Umbilical cord (tissue), 2 donors: Measurements from ENCODE around the gene GCG. TPM values are rescaled to one million over a fixed set of nuclear protein-coding genes. Genes with fewer than 3 reads are reported as not detected.

Experiments
- DNase-seq: peaks from one replicate; pipeline ENCODE4 v3.0.0-alpha.2; 2015; ENCODE audit warnings: low spot score
- total RNA-seq: library from RNA; depleted of rRNA; stranded (reverse); fragments of >200 nt; gene quantifications from one replicate; pipeline ENCODE4 v1.2.3, GENCODE V29; 2014; ENCODE audit warnings: low replicate concordance; ENCODE audit not compliant: insufficient read depth

The GCG gene
- total RNA-seq, 1 donor from 2014 or later = 2.4 TPM

DNA sequence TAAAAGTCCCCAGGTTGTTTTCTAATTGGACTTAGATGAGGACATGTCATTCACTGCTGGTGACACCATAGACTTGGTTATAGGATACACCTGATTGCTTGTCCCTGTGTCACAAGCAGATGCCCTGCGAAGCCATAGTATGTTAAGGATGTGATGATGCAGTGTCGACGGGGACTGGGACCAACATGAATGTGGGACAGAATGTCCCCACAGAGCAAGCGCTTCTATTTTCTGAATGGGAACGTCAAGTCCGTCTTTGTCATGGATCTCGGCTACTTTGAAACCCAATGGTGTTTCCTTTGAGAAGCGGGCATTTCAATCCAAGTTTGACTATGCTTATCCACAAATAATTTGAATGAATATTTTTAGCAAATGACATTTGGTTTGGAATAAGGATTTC, 2.1 kb downstream of the GCG start:
- no peak for DNase-seq

DNA sequence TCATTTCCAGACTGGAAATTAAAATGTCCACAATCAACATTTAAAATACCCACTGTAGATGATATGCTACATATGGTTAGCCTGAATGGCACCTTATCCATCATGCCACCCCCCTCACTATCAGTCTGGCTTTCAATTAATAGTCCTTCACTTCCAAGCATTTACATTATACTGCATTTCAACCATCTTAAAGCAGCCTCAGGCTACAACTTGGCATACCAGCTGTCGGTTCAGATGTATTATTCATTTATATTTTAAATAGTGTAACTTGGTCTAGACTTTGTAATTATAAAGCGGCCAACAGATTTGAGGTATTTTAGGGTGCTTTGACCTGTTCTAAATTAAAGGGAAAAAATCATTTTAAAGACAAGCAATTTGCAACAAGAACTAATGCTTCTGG, 2.6 kb downstream of the GCG start:
- DNase-seq = no peak

DNA sequence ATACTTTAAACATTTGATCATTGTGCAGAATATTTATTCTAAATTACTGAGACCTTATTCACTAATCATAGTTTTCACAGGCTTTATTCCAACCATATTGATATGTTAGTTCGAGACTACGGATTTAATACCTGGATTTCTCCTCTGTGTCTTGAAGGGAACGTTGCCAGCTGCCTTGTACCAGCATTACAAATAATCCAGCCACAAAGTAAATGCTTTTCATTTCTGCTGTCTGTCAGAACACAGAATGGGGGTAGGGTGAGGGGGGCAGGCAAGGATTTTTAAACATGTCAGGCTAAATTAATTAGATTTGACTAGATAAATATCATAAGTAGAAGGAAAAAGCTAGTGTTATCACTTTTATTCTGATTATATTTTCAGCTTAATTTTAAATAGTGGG, 3.1 kb downstream of the GCG start:
- peak; percentile 17 for DNase-seq

DNA sequence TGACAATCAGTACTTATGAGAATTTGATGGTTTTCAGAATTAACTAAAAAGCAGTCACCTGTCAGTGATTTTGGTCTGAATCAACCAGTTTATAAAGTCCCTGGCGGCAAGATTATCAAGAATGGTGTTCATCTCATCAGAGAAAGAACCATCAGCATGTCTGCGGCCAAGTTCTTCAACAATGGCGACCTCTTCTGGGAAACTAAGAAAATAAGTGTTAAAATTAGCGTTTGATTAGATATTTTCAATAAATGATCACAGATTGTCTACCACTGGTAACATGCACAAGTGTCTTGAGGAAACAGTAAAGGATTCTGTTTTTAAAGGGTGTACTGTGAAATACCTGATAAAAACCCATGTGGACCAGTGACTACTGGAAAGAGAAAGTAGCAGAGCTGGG, 8.1 kb downstream of the GCG start:
- no peak for DNase-seq

DNA sequence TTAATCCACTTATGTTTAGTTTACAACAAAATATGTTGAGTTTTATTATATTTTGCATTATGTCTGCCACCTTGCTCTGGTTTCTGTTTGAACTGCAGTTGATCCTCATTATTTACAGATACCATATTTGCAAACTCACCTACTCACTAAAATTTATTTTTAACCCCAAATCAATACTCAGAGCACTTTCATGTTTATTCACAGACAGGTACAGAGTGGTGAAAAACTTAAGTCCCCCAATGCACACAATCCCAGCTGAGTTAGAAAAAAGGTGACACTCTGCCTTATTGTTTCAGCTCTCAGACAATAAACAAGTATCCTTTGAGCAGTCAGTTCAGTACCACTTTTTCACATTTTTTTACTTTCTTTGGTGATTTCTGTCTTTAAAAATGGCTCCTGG, 13.7 kb downstream of the GCG start:
- no peak for DNase-seq

DNA sequence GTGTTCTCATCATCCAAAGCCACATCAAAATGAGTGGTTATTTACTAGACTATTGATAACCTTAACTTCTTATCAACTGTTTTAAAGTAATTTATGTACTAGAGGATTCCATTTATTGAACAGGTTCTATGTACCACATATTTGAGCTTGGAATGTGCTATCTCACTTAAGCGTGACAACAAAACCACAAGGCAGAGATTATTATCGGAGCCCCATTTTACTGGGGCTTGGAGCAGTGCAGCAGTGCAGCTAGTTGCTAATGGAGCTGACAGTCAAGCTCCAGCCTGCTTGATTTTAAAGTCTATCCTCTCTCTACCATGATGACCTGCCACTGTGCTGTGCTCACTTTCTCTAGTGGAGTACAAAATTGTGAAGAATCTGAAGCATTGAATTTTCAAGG, 24.6 kb downstream of the GCG start:
- DNase-seq = no peak

DNA sequence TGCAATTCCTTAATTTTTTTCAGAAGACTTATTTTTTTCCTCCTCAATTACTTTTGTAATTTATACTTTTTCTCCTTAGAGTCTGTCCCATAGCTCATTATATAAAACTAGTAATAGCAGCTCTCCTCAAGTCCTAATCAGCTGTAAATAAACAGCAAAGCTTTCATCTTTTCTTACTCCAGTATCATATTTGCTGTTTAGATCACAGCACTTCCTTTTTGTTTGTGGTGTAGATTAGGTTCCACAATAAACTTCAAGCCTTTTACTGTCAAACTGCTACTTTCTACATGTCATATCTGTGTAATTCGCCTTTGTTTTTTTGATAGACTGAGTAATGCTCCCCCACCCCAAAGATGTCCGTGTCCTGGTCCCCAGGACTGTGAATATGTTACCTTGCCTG, 25.5 kb downstream of the GCG start:
- no peak for DNase-seq

DNA sequence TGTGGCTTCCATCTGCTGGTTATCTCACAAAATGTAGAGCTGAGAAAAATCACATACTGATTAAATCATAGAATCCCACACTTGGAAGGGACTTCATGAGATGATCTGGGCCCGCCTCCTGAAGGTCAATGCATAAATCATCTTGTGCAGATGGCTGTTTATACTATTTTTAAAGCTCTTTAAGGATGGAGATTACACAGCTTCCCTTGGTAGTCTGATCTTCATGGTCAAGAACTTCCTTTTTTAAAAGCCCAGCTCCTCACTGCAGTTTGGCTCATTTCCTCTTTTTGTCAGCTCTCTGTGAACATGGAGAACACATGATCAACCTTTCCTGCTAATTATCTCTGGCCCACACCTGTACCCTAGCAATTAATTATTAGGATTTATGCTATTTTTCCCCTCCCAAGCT, 25.9 kb downstream of the GCG start:
- peak; percentile 77 for DNase-seq

DNA sequence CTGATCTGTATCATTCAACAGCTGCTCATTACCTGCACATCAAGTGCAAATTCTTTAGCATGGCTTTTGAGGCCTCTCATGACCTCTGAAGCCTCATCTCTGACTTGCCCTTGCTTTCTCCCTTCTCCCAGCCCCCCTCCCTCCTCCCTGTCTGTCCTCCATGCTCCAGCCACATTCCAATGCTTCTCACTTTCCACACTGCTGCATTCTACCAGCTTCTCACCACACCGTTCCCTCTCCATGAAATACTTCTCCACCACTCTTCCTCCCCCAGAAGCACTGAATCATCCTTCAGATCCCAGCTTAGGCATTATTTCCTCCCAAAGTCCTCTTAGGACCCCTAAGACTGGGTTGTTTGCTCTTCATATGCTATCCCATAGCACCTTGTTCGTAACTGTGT, 26.9 kb downstream of the GCG start:
- DNase-seq = peak; percentile 7

DNA sequence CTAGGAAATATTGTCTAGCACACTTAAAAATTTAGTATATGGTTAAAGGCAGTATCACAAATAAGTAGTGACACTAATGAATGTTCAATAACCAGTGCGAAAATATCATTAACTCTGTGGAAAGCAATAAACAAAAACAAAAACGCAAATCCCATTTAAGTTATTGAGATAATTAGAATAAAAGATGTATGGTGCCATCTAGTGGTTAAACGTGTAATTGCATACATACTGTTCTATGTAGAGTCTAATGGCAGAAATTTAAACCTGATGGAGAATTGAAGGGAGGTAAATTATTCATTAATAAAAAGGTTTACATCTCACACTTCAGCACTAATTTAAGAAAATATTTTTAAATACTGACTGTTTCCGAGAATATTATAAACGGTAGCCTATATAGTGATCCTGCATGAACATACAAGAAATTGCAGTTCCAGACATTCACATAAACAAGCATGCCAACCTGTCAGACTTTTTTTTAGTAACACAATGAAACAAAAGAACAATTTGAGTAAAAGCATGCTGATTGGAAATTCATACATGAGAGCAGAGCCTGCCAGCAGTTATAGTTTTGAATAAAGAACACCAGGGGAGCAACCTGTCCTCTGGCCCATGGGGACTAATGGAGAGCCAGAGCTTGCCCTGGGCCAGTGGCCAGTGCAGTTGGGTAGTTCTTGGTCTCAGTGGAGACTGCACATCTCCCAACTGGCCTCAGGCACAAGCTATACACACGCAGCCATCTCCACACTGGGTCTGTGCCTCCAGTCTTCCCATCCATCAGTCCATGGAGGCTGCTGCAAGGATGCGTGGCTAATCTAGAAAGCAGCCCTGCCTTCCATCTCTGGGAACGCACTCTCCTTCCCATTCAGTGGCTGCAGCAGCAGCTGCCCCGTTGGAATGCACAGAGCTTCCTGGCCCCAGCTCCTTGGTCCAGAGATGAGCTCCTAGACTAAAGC, 28.0 kb downstream of the GCG start:
- DNase-seq = peak; percentile 64

DNA sequence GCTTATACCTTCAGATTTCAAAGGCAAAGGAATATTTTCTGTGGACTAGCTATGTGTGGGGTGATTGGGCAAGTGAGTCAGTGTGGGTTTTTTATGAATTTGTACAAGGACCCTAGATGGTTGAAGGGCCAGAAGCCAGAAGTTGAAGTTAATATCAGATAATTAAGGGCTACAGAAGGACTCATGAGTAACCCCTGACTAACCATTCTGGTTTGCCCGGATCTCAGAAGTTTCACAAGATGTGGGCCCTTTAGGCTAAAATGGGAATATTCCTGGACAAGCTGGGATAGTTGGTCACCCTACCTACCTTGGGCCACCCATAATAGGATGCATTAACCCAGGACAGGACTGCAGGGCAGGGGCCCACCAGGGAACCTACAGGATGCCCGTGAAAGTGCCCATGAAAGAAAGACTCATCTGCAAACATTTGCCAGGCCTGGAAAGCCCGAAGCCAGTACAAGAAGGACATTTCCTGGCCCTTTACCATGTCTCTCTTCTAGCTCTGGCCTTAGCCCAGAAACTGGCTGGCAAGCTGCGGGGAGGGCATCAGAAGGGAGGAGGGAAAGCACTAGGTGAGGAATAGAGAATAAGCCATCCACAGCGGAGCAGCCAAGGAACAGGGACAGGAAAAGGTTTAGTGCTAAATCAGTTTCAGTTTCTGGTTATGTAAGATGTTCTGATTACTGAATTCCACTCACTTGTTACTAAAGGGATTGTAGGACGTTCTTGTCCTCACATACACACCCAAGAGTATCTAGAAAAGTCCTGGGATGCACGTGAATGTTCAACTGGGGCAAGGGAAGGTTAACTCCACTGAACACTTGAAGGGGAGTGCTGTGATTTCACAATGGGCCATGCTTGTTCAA, 33.6 kb downstream of the GCG start:
- DNase-seq = peak; percentile 6

DNA sequence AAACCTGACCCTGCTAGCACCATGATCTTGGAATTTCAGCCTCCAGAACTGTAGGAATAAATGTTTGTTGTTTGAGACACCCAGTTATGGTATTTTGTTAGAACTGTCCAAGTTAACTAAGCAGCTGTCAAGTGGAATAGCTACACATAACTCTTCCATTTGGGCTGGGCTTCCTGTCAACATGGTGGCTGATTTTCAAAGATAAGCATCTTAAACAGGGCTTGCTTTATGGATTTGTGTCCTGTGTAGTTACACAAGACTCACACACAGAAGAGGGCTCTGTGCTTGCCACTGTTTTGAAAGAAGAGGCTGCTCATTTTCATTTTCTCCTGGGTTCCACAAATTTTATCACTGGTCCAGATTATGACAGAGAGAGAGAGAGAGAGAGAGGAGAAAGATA, 35.7 kb downstream of the GCG start:
- no peak for DNase-seq

DNA sequence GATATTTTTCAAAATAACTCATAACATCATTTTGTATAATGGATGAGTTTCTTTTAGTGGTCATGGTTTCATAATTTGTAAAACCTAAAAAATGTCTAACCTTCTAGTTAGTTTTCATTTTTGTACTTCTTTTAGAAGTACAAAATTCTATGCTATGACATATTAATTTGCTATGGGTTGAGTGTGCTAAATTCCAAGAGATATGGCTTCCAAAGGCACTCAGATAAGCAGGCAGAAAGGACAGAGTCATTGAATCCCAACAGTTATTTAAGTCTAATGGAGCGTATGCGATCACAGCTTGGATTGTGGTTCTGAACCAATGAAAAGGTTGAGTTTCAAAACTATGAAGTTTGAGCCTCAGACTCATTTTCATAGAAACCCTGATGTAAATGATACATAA, 37.0 kb downstream of the GCG start:
- no peak for DNase-seq

DNA sequence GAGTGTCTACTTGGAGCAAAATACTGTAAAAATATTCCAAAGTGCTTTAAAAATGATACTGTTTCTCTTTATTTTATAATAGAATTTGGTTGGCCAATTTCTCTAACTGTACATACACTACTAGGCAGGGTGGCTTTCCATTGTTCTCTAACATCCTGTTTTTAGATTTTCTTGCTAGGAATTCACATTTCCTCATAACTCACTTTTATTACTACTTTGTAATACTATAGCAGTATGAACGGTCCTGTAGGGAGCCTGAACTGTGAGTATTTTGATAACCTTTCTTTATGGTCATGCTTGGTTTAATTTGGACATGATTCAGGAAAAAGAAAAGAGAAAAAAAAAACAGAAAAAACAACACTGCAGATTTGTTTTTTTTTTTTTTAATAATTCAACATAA, 37.8 kb downstream of the GCG start:
- DNase-seq = peak; percentile 28

DNA sequence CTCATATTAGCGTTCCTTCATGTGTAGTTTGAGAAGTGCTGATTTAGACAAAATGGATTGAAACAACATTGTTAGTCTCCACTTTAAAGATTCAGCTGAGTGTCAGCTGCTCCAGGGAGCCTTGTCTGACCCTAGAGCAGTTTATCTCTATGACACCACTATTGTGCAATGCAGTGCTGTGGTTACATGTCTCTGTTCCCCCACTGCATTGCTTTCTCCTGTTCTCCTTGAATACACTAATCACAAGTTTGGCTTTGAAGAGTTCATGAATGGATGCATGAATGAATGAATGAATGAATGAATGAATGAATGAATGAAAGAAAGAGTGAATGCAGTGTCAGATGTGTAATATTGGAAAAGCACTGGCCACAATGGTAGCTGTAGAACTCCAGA, 38.3 kb downstream of the GCG start:
- DNase-seq = peak; percentile 58

DNA sequence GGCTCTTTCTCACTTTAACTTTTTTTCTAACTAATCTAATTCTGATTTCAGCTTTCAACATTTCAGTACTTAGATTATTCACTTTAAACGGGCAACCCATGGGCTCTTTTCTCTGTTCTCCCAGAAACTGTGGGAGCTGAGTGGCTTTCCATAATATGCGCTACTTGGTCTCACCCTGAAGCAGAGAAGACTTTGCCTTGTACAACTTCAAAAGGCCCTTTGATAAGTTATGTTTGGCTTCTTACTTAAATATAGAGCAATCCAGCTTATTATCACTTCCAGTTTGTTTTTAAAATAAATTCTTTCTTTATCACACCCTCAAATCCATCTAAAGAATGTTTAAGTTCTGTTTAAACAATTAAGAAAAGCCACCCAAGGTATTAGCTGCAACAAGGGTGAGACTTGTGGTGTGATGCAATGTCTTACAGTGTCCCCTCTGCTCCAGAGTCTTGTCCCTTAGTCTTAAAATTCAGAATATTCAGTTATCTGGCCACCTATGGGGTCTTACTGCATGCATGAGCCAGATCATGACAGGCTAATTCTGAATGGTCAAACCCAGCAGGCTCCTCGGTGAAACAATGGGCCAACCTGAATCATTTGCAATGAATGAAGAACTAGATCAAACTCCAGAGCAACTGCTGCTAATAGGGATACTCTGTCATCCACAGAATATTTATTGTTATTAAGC, 38.8 kb downstream of the GCG start:
- no peak for DNase-seq

DNA sequence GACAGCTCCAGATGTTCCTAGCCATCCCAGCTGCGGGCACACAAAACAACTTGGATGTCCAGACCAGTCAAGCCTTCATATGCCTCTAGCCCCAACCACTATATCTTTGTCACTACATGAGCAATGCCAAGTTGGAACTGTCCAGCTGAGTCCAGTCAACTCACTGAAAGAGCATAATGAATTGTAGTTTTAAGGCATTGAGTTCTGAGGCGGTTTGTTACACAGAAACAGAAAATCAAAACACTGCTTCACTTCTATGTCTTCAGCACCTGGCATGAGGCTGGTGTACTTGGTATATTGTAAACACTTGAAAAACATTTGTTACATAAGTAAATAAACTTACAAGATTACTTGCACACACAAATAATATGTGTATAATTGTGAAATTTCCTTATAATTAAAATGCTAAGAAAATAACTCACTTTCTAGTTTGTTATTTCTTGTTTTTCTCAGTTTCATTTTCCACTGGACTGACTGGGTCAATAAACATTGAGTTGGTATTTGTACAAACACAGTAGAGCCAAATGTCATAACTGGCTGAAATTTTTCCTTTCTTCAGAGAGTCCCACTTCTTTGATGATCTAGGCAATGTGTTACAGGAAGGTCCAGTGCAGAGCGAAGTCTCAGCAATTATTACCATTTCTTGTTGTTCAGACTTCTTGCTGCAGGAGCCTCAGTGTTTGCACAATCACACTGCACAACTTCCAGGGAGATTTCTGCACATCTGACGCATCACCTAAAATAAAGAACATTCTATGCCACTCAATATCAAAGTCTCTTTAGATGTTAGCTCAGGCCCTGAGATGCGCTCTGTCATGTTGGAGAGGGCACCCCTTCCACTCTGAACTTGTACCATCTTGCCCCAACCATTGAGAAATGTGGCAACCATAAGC, 39.8 kb downstream of the GCG start:
- DNase-seq = no peak

DNA sequence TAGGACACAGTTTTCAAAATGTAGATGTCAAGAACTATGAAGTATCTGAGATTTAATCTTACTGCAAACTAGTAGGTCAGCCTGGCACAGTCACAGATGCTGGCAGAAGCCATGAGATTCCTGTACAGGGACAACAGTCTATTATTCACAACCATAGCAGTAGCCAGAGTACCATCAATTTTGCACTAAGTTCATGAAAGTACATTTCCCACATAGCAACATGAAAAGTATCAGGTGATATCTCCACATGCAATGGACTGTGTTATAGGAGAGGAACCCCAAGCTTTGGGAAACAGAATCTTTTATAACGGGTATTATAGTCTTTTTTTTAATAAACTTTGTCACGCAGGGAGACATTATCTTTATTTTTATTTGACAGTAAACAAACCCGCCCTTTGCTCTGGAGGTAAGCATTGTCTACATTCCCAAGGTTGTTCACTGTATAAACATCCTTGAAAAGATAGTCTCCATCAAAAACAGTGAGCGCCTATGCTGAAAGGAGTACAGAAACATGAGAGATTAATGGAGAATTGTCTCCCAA, 44.6 kb downstream of the GCG start:
- DNase-seq = no peak

DNA sequence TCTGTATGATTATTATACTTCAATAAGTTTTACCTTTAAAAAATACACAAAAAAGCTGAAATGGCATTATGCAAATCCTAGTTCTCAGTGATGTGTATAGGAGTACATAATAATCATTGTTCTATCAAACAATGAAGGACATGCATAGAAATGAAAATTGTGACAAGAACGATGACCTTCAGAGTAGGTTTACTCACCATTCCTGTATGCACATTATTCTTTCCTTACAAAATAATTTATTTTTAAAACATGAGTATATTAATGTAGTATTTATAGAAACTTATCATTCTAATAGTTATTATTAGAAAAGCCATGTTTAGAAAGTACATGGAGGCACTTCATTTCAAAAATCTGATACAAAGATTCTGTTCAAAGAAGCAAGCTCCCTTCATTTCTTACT, 45.3 kb downstream of the GCG start:
- no peak for DNase-seq

DNA sequence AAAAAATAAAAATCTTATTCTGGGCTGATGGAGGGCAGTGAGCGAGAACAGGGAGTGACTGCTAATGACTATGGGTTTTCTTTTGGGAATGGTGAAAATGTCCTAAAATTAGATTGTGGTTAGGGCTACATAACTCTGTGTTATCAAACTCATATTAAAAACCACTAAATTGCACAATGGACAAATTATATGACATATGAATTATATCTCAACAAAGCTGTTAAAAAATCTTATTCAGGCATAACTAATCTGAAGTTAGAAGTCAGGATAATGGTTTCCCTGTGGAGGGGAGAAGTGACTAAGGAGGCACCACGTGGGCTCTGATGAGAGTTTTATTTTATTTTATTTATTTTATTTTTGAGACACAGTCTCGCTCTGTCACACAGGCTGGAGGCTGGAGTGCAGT, 45.9 kb downstream of the GCG start:
- no peak for DNase-seq
